Mucosa of rectum (tissue), 2 donors: ENCODE results near the gene CPNE9.

Experiments
- H3K27ac ChIP-seq, 2 donors: one replicate each; pipeline ENCODE4 v1.7.0; 2013; ENCODE audit warnings: inconsistent platforms in 2 of 2, low read depth in 2 of 2, low read length in 2 of 2
- H3K27me3 ChIP-seq, 2 donors: one replicate each; pipeline ENCODE4 v1.7.0; 2013; ENCODE audit warnings: low read length in 2 of 2; ENCODE audit not compliant: control insufficient read depth in 2 of 2, insufficient read depth in 2 of 2
- H3K36me3 ChIP-seq, 2 donors: one replicate each; pipeline ENCODE4 v1.7.0; 2013; ENCODE audit warnings: low read length in 2 of 2; ENCODE audit not compliant: control insufficient read depth in 2 of 2, insufficient read depth in 2 of 2
- H3K4me1 ChIP-seq, 2 donors: one replicate each; pipeline ENCODE4 v1.7.0; 2013; ENCODE audit warnings: low read length in 2 of 2, mild to moderate bottlenecking in 1 of 2; ENCODE audit not compliant: control insufficient read depth in 2 of 2, insufficient read depth in 2 of 2
- H3K4me3 ChIP-seq, 2 donors: one replicate each; pipeline ENCODE4 v1.7.0; 2013; ENCODE audit warnings: low read length in 2 of 2
- H3K9ac ChIP-seq, 2 donors: one replicate each; pipeline ENCODE4 v1.7.0; 2013; ENCODE audit warnings: low read length in 2 of 2, low read depth in 1 of 2, mild to moderate bottlenecking in 1 of 2
- H3K9me3 ChIP-seq, 2 donors: one replicate each; pipeline ENCODE4 v1.7.0; 2013; ENCODE audit warnings: low read length in 2 of 2; ENCODE audit not compliant: control insufficient read depth in 2 of 2
- donor health status: healthy.
- donor health status: Normal muscosa, but diverticular disease.

The CPNE9 gene

DNA sequence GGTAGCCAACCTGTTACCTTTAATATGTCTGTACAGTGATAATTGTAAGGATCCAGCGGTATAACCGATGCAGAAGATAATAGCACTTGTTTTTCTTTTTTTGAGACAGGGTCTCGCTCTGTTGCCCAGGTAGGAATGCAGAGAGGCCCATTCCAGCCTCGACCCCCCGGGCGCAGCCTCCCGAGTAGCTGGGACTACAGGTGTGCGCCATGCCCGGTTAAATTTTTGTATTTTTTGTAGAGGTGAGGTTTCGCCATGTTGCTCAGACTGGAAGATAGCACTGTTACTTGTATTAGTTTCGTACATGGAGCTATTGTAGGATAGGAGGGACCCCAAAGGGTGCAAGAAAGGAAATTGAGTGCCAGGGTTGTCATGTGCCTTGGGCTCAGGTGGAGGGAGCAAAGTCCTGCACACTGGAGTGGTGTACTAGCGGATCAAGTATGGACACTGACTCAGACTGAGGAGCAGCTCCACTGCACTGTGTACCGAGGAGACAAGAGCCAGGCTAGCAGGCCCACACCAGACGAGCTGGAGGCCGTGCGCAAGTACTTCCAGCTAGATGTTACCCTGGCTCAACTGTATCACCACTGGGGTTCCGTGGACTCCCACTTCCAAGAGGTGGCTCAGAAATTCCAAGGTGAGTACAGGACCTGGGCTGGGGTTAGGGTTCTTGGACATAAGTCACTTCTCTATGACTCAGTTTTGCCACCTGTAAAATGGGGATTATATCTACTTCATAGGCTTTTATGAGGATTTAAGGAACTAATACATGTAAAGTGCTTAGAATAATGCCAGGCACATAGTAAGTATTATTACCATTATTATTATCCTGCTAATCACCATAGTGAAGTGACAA, 47.2 kb downstream of the CPNE9 start:
- Histone ChIP-seq H3K27me3 (no peaks in the 10 kb centered on the region), H3K9me3 (no peaks in the 10 kb centered on the region), H3K36me3 (peaks cover 36 to 46% of the 10 kb centered on the region in 2 donors), H3K27ac (peak overlapping the region; percentile 90 to 97), H3K4me1 (peaks cover 23 to 27% of the 10 kb centered on the region in 2 donors), H3K4me3 (peak overlapping the region; percentile 90 to 91), H3K9ac (peak overlapping the region; percentile 81 to 85)

- peak overlapping the region; percentile 11 to 49 for H3K27ac ChIP-seq
- peaks cover 35 to 52% of the 10 kb centered on the region in 2 donors for H3K36me3 ChIP-seq
These were observed 51.0 kb downstream of the CPNE9 start for GRCh38 chr3:9754678-9755077.

GRCh38 chr3:9757427-9757826, 53.8 kb downstream of the CPNE9 start:
- no peak overlapping the region for H3K4me3 ChIP-seq
- H3K4me1 ChIP-seq, result peaks cover 4 to 8% of the 10 kb centered on the region in 2 donors
- H3K27me3 ChIP-seq, result no peaks in the 10 kb centered on the region
- H3K36me3 ChIP-seq, result peaks cover 29 to 48% of the 10 kb centered on the region in 2 donors
- H3K9ac ChIP-seq, result no peak overlapping the region
- no peaks in the 10 kb centered on the region for H3K9me3 ChIP-seq
- H3K27ac ChIP-seq, result no peak overlapping the region

More at GRCh38 chr3:9754678-9755077, 51.0 kb downstream of the CPNE9 start:
- H3K9ac ChIP-seq, result peak overlapping the region in 1 of 2 donors; percentile 29
- H3K4me3 ChIP-seq, result no peak overlapping the region
- no peaks in the 10 kb centered on the region for H3K27me3 ChIP-seq
- H3K9me3 ChIP-seq, result no peaks in the 10 kb centered on the region
- H3K4me1 ChIP-seq, result peaks cover 19 to 24% of the 10 kb centered on the region in 2 donors

DNA sequence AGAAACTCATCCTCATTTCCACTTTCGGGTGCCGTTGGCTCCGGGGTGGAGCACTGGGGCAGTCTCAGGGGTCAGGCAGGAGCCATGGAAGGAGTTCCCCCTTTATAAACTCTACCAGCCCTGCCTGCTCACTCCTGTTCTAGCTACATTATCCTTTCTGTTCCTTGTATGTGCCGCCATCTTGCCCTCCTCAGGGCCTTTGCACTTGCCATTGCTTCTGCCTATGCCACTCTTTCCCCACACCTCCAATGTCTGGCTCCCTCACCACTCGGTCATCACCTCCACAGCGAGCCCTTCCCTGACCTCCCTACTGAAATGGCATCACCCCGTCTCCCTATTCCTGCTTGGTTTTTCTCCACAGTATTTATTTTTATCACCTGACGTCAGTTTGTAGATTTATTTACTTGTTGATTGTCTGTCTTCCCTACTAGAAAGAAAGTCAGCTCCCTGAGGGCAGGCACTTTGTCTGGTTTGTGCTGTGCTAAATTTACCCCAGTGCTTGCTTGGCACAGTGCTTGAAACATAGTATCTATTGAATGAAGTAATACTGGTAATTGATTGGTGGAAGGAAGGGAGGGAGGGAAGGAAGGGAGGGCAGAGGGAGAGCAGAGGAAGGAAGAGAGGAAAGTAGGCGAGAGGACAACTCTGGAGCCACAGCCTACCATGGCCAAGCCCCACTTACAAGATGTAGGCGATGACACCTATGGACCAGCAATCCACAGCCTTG, 57.3 kb downstream of the CPNE9 start:
- H3K4me1 ChIP-seq, result no peaks in the 10 kb centered on the region
- H3K27ac ChIP-seq, result no peak overlapping the region
- no peak overlapping the region for H3K9ac ChIP-seq
- H3K9me3 ChIP-seq, result no peaks in the 10 kb centered on the region
- no peaks in the 10 kb centered on the region for H3K27me3 ChIP-seq
- no peak overlapping the region for H3K4me3 ChIP-seq
- H3K36me3 ChIP-seq, result peaks cover 25 to 44% of the 10 kb centered on the region in 2 donors

DNA sequence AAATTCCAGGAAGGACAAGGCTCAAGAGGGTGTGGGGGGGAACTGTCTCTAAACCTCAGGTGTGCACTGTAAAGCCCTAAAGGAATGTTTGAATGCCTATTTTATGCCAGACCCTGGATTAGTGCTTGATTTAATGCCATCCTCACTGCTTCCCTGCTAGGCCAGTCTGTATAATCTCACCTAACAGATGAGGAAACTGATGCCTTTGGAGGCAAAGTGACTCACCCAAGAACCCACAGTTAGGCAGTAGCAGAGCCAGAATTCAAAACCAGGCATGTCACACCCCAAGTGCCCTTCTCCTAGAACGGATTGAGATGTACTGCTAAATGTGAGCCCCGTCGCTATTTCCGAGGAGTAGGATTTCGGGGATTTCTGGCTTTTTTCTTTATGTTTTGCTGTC, 58.3 kb downstream of the CPNE9 start:
- peaks cover 18 to 35% of the 10 kb centered on the region in 2 donors for H3K36me3 ChIP-seq
- H3K4me1 ChIP-seq, result peaks cover 0 to 1% of the 10 kb centered on the region in 2 donors
- no peak overlapping the region for H3K9ac ChIP-seq
- no peaks in the 10 kb centered on the region for H3K9me3 ChIP-seq
- H3K27ac ChIP-seq, result no peak overlapping the region
- no peaks in the 10 kb centered on the region for H3K27me3 ChIP-seq
- H3K4me3 ChIP-seq, result no peak overlapping the region

DNA sequence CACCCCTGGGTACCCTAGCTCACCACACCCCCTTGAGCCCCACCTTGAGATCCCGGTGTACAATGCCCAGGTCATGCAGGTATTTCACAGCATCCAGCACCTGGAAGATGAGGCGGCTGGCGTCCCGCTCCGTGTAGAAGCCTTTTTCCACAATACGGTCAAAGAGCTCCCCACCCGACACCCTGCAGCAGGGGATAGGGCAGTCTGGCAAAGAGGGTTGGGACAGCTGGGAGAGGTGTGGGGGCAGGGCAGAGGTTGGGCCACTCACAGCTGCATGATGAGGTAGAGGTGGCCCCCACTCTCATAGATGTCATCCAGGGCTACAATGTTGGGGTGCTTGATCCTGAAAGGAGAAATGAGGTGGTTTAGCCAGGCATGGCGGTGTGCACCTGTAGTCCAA, 59.2 kb downstream of the CPNE9 start:
- Histone ChIP-seq H3K4me3 (no peak overlapping the region), H3K4me1 (peaks cover 0 to 2% of the 10 kb centered on the region in 2 donors), H3K9me3 (no peaks in the 10 kb centered on the region), H3K36me3 (peaks cover 12 to 28% of the 10 kb centered on the region in 2 donors), H3K27me3 (no peaks in the 10 kb centered on the region), H3K9ac (no peak overlapping the region), H3K27ac (no peak overlapping the region)

GRCh38 chr3:9765865-9766264, 62.2 kb downstream of the CPNE9 start:
- Histone ChIP-seq H3K36me3 (peaks cover 3 to 12% of the 10 kb centered on the region in 2 donors), H3K4me3 (no peak overlapping the region), H3K9ac (no peak overlapping the region), H3K4me1 (peaks cover 15 to 22% of the 10 kb centered on the region in 2 donors), H3K9me3 (no peaks in the 10 kb centered on the region), H3K27me3 (no peaks in the 10 kb centered on the region), H3K27ac (no peak overlapping the region)

- peaks cover 0 to 5% of the 10 kb centered on the region in 2 donors for H3K36me3 ChIP-seq
- no peaks in the 10 kb centered on the region for H3K27me3 ChIP-seq
- H3K4me1 ChIP-seq, result peaks cover 15 to 22% of the 10 kb centered on the region in 2 donors
- H3K9me3 ChIP-seq, result no peaks in the 10 kb centered on the region
- H3K9ac ChIP-seq, result peak overlapping the region in 1 of 2 donors; percentile 32
- no peak overlapping the region for H3K27ac ChIP-seq
- H3K4me3 ChIP-seq, result no peak overlapping the region
These were observed 63.8 kb downstream of the CPNE9 start for GRCh38 chr3:9767418-9767817.

DNA sequence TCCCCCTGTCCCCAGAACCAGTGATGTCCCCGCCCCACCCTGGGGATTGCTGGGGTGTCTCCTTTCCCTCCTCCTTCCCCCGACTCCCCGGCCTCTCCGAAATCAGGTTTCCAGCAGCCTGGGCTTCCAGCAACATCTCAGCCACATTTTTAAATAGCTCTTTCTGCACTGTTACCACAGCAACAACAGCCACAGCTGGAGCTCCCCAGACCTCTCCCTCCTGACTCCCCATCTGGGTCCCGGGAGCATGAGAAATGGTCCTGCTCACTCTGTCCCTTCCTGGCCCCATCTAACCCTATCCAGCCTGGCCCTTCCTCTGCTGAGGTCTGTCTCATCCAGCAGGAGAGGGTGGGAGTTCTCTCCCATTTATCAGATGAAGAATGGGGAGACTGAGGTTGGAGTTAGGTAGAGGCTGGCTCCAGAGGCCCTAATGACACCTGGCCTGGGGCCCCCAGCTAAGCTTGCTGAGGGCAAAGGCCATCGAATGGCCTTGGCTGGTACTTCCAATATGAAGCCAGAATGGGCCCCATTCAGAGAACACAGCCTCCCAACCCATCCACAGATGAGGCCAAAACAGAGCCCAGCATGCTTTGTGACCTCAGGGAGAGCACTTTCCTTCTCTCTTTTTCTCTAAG, 64.6 kb downstream of the CPNE9 start:
- H3K36me3 ChIP-seq, result peaks cover 0 to 2% of the 10 kb centered on the region in 2 donors
- peaks cover 15 to 22% of the 10 kb centered on the region in 2 donors for H3K4me1 ChIP-seq
- H3K4me3 ChIP-seq, result peak overlapping the region in 1 of 2 donors; percentile 31
- no peaks in the 10 kb centered on the region for H3K27me3 ChIP-seq
- H3K27ac ChIP-seq, result no peak overlapping the region
- H3K9ac ChIP-seq, result no peak overlapping the region
- no peaks in the 10 kb centered on the region for H3K9me3 ChIP-seq
